Loucy (cell line): Measurements from ENCODE around the gene PRPSAP1.

ENCODE experiments used
- H2AFZ ChIP-seq: fragments of 200-600 bp; sonication (generic); 2 replicates; pipeline ENCODE4 v1.6.0; 2016; ENCODE audit warnings: antibody characterized with exemption, mild to moderate bottlenecking, low read length, moderate library complexity
- H3F3A ChIP-seq: fragments of 200-600 bp; 2 replicates; pipeline ENCODE4 v1.6.0; 2016; ENCODE audit warnings: antibody characterized with exemption, low read depth, mild to moderate bottlenecking
- H3K27me3 ChIP-seq: fragments of 200-600 bp; sonication (generic); 2 replicates; pipeline ENCODE4 v1.6.1; 2014; ENCODE audit warnings: low read length, mild to moderate bottlenecking; ENCODE audit not compliant: insufficient read depth, poor library complexity, severe bottlenecking
- H3K36me3 ChIP-seq: fragments of 200-600 bp; sonication (generic); 2 replicates; pipeline ENCODE4 v1.6.1; 2016; ENCODE audit warnings: low read length; ENCODE audit not compliant: insufficient read depth
- H3K4me1 ChIP-seq: fragments of 200-600 bp; sonication (generic); 2 replicates; pipeline ENCODE4 v1.5.1; 2014; ENCODE audit warnings: low read length, mild to moderate bottlenecking; ENCODE audit not compliant: insufficient read depth, poor library complexity, severe bottlenecking
- H3K4me2 ChIP-seq: fragments of 200-600 bp; sonication (generic); 2 replicates; pipeline ENCODE4 v1.6.0; 2014; ENCODE audit warnings: antibody characterized with exemption, low read length, low read depth, mild to moderate bottlenecking; ENCODE audit not compliant: poor library complexity, severe bottlenecking
- H3K4me3 ChIP-seq: fragments of 200-600 bp; sonication (generic); 2 replicates; pipeline ENCODE4 v1.5.1; 2014; ENCODE audit warnings: low read length, mild to moderate bottlenecking, mixed read lengths; ENCODE audit not compliant: poor library complexity, severe bottlenecking
- H3K79me2 ChIP-seq: fragments of 200-600 bp; sonication (generic); 2 replicates; pipeline ENCODE4 v1.6.1; 2014; ENCODE audit warnings: low read length; ENCODE audit not compliant: insufficient read depth
- H3K9ac ChIP-seq: fragments of 200-600 bp; sonication (generic); 2 replicates; pipeline ENCODE4 v1.6.0; 2014; ENCODE audit warnings: mild to moderate bottlenecking, low read depth, low read length, moderate library complexity; ENCODE audit not compliant: poor library complexity, severe bottlenecking
- H3K9me2 ChIP-seq: fragments of 200-600 bp; sonication (generic); replicated peaks from 2 replicates; pipeline ENCODE4 v1.6.1; 2016; ENCODE audit warnings: low read depth, low read length, mixed read lengths
- H3K9me3 ChIP-seq: fragments of 200-600 bp; sonication (generic); 2 replicates; pipeline ENCODE4 v1.6.1; 2014; ENCODE audit warnings: mild to moderate bottlenecking, antibody characterized with exemption, low read length, low read depth; ENCODE audit not compliant: insufficient read depth
- H4K20me1 ChIP-seq: fragments of 200-600 bp; sonication (generic); 2 replicates; pipeline ENCODE4 v1.6.0; 2014; ENCODE audit warnings: antibody characterized with exemption, low read length, mild to moderate bottlenecking; ENCODE audit not compliant: insufficient read depth, poor library complexity, severe bottlenecking
- CTCF ChIP-seq: fragments of 200-600 bp; sonication (generic); conservative IDR thresholded peaks from 2 replicates; pipeline ENCODE4 v1.5.1; 2014; ENCODE audit warnings: mild to moderate bottlenecking, antibody characterized with exemption, low read length
- EZH2phosphoT487 ChIP-seq: fragments of 200-600 bp; IDR thresholded peaks from 2 replicates; pipeline ENCODE4 v1.6.1; 2018; ENCODE audit warnings: antibody characterized with exemption, mild to moderate bottlenecking, moderate library complexity, borderline replicate concordance

The PRPSAP1 gene

GRCh38 chr17:76312735-76313134 is 41.0 kb downstream of the PRPSAP1 start:
- H3K79me2 ChIP-seq, result no peaks in the 10 kb centered on the region
- no peak overlapping the region for H3K4me2 ChIP-seq
- no peak overlapping the region for H3K9ac ChIP-seq
- no peaks in the 10 kb centered on the region for H3K27me3 ChIP-seq
- no peak overlapping the region for H2AFZ ChIP-seq
- H3K9me3 ChIP-seq, result no peaks in the 10 kb centered on the region
- TF ChIP-seq CTCF (no peak), EZH2phosphoT487 (no peak)
- peaks cover 12% of the 10 kb centered on the region for H3K4me1 ChIP-seq
- no peak overlapping the region for H3K4me3 ChIP-seq
- H3K9me2 ChIP-seq, result no peaks in the 10 kb centered on the region
- no peaks in the 10 kb centered on the region; the same call in 1 of the 2 replicates for H3F3A ChIP-seq
- peaks cover 50% of the 10 kb centered on the region for H3K36me3 ChIP-seq
- H4K20me1 ChIP-seq, result no peaks in the 10 kb centered on the region

- Histone ChIP-seq H3K4me1 (no peaks in the 10 kb centered on the region), H3K9ac (no peak overlapping the region), H2AFZ (no peak overlapping the region), H3K27me3 (no peaks in the 10 kb centered on the region), H3K4me3 (no peak overlapping the region), H3K36me3 (peaks cover 40% of the 10 kb centered on the region), H4K20me1 (no peaks in the 10 kb centered on the region), H3F3A (no peaks in the 10 kb centered on the region), H3K9me3 (no peaks in the 10 kb centered on the region), H3K9me2 (no peaks in the 10 kb centered on the region), H3K4me2 (no peak overlapping the region), H3K79me2 (no peaks in the 10 kb centered on the region)
- no peak for TF ChIP-seq EZH2phosphoT487
- no peak for TF ChIP-seq CTCF
These were observed 44.3 kb downstream of the PRPSAP1 start for GRCh38 chr17:76309461-76309860.

- H3F3A ChIP-seq, result no peaks in the 10 kb centered on the region
- no peaks in the 10 kb centered on the region for H3K9me3 ChIP-seq
- H3K36me3 ChIP-seq, result peaks cover 31% of the 10 kb centered on the region; the same call in 1 of the 2 replicates
- no peak within 1 kb of the TSS for H3K9ac ChIP-seq
- H3K4me2 ChIP-seq, result no peak within 1 kb of the TSS
- no peak within 1 kb of the TSS for H2AFZ ChIP-seq
- H3K4me1 ChIP-seq, result no peaks in the 10 kb centered on the region
- no peak within 1 kb of the TSS for H3K4me3 ChIP-seq
- H3K27me3 ChIP-seq, result no peaks in the 10 kb centered on the region
- no peaks in the 10 kb centered on the region for H4K20me1 ChIP-seq
- no peaks in the 10 kb centered on the region for H3K9me2 ChIP-seq
- no peak for TF ChIP-seq CTCF
- no peak for TF ChIP-seq EZH2phosphoT487
- no peaks in the 10 kb centered on the region for H3K79me2 ChIP-seq
These were observed 45.8 kb downstream of the PRPSAP1 start, which contains the start of gene QRICH2 for GRCh38 chr17:76307966-76308338. TSS of gene QRICH2 (minus strand) at chr17:76308276. CDS start at chr17:76307998, 278 bp downstream.
